Transverse colon (tissue), 4 donors: ENCODE data around the gene SPATA13. TPM values are rescaled to one million over a fixed set of nuclear protein-coding genes. Genes with fewer than 3 reads are reported as not detected.

Source experiments
- DNase-seq: peaks from one replicate; pipeline ENCODE4 v3.0.0-alpha.2; 2019
- H3K27ac ChIP-seq, 4 donors: fragments of 200-600 bp; sonication (generic); 2 replicates each; pipeline ENCODE4 v1.5.1; 2016 to 2018; ENCODE audit warnings: inconsistent platforms in 4 of 4
- H3K27me3 ChIP-seq: fragments of 200-600 bp; sonication (generic); 2 replicates; pipeline ENCODE4 v1.5.1; 2017; ENCODE audit warnings: inconsistent platforms
- H3K36me3 ChIP-seq, 4 donors: fragments of 200-600 bp; sonication (generic); 2 replicates each; pipeline ENCODE4 v1.5.1; 2017 to 2019; ENCODE audit warnings: inconsistent platforms in 4 of 4
- H3K4me1 ChIP-seq, 4 donors: fragments of 200-600 bp; sonication (generic); 2 replicates each; pipeline ENCODE4 v1.5.1; 2017 to 2020; ENCODE audit warnings: inconsistent platforms in 4 of 4
- H3K4me3 ChIP-seq, 4 donors: fragments of 200-600 bp; sonication (generic); 1 replicate in 1 of 4; 2 replicates in 3 of 4; pipeline versions ENCODE4 v1.5.1 to v1.6.1; 2017 to 2019; ENCODE audit warnings: inconsistent platforms in 4 of 4
- H3K9me3 ChIP-seq, 2 donors: fragments of 200-600 bp; sonication (generic); 2 replicates each; pipeline ENCODE4 v1.5.1; 2017 to 2019; ENCODE audit warnings: inconsistent platforms in 2 of 2
- EP300 ChIP-seq: sonication (generic); formaldehyde crosslinking; IDR thresholded peaks from one replicate; pipeline ENCODE4 v1.6.1; 2017; ENCODE audit warnings: antibody characterized with exemption, low read depth
- POLR2A ChIP-seq: fragments of 450-650 bp; IDR thresholded peaks from one replicate; pipeline ENCODE4 v1.6.1; 2016; ENCODE audit warnings: antibody characterized with exemption, mild to moderate bottlenecking, moderate library complexity
- POLR2AphosphoS5 ChIP-seq, 3 donors: sonication (generic); formaldehyde crosslinking; IDR thresholded peaks; one replicate each; pipeline ENCODE4 v1.6.1; 2016; ENCODE audit warnings: antibody characterized with exemption in 3 of 3
- WGBS, 2 donors: methylation state at CpG; one replicate each; pipeline ENCODE4 v1.1.5; 2018; ENCODE audit warnings: low coverage in 1 of 2; 5-methylcytosine and 5-hydroxymethylcytosine counted together
- in situ Hi-C, 4 donors: fragments of 200-750 bp; cut with MboI; loops; one replicate each; pipeline versions ENCODE4 v1.15.0 to v1.15.1; 2017; ENCODE audit warnings: low sequenced_read_pairs in 3 of 4, low pct_ligation_motif_present in 1 of 4, low pct_unique_long_range_greater_than_20kb in 1 of 4
- intact Hi-C: fragments of 100-400 bp; cut with DNase I; formaldehyde crosslinking; loops from one replicate; pipeline ENCODE4 v1.15.1; 2023; ENCODE audit warnings: low total_unique reads
- total RNA-seq, 4 donors: library from RNA; depleted of rRNA; stranded (reverse); fragments of >200 nt; gene quantifications; one replicate each; pipeline ENCODE4 v1.1.0, GENCODE V29; 2016
- TF ChIP-seq, protein P1 (sequence below), 5 experiments: fragments of 200-600 bp in 3 of 5; fragments of 450-650 bp in 2 of 5; sonication (generic) in 3 of 5; IDR thresholded peaks; 1 replicate in 2 of 5; 2 replicates in 3 of 5; pipeline ENCODE4 v1.5.1; 2016 to 2017; ENCODE audit warnings: antibody characterized with exemption in 5 of 5, inconsistent platforms in 3 of 5, mild to moderate bottlenecking in 2 of 5, moderate library complexity in 1 of 5

The SPATA13 gene
- total RNA-seq, 4 donors from 2014 or later, result 85.1 to 612 (median 228) TPM

DNA sequence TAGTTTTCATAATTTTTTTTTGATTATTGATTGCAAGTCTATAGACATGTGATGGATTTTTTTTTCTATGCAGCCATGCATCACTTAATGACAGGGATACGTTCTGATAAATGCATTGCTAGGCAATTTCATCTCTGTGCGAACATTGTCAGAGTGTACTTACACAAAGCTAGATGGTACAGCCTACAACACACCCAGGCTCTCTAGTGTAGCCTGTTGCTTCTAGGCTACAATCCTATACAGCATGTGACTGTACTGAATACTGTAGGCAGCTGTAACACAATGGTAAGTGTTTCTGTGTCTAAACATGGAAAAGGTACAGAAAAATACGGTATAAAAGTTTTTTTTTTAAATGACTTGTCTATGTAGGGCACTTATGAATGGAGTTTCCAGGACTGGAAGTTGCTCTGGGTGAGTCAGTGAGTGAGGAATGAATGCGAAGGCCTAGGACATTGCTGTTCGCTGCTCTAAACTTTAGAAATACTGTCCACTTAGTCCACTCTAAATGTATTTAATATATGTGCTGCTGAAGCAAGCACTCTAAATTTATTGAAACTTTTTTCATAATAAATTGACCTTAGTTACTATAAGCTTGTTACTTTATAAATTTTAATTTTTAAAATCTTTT, 20.3 kb downstream of the SPATA13 start:
- intact Hi-C loops (no loop called here), in situ Hi-C loops (no loop called here)
- Histone ChIP-seq H3K4me1 (peaks cover 9 to 60% (median 30%) of the 10 kb centered on the region in 4 donors), H3K27me3 (no peaks in the 10 kb centered on the region), H3K9me3 (no peaks in the 10 kb centered on the region), H3K27ac (peak overlapping the region in 2 of 4 donors; percentile 46 to 85), H3K36me3 (no peaks in the 10 kb centered on the region), H3K4me3 (no peak overlapping the region)
- TF ChIP-seq POLR2A (no peak), EP300 (no peak), POLR2AphosphoS5 (IDR thresholded peaks at IDR 0.05) (no peak)
- TF ChIP-seq, protein P1, sequence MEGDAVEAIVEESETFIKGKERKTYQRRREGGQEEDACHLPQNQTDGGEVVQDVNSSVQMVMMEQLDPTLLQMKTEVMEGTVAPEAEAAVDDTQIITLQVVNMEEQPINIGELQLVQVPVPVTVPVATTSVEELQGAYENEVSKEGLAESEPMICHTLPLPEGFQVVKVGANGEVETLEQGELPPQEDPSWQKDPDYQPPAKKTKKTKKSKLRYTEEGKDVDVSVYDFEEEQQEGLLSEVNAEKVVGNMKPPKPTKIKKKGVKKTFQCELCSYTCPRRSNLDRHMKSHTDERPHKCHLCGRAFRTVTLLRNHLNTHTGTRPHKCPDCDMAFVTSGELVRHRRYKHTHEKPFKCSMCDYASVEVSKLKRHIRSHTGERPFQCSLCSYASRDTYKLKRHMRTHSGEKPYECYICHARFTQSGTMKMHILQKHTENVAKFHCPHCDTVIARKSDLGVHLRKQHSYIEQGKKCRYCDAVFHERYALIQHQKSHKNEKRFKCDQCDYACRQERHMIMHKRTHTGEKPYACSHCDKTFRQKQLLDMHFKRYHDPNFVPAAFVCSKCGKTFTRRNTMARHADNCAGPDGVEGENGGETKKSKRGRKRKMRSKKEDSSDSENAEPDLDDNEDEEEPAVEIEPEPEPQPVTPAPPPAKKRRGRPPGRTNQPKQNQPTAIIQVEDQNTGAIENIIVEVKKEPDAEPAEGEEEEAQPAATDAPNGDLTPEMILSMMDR (IDR thresholded peaks at IDR 0.05), result no peak
- 69 to 83% methylated on average over 5 of the region's 5 CpGs for WGBS, 2 donors
- no peak for DNase-seq

DNA sequence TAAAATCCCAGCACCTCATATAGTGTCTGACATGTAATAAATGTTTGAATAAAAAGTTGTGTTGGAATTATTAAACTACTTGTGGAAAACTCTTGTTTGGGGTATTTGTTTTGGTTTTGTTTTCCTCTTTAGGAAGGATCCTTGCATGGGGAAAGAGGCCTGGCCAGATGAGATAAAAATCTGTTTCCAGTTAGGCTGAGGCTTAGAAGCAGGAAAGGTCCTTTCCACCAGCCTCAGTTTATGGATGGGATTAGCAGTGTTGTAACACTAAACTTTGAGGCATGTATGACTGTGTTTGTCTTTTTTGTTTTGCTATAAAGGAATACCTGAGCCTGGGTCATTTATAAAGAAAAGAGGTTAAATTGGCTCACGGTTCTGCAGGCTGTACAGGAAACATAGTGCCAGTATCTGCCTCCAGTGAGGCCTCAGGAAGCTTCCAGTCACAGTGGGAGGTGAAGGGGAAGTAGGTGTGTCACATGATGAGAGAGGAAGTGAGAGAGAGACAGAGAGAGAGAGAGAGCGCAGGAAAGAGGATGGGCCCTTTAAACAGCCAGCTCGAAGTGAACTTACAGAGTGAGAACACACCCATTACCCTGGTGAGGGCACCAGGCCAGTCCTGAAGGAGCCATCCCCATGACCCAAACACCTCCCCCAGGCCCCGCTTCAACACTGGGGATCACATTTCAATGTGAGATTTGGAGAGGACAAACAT, 21.6 kb downstream of the SPATA13 start:
- 39 to 48% methylated on average over 3 to 4 of the region's 4 CpGs for WGBS, 2 donors
- Histone ChIP-seq H3K36me3 (no peaks in the 10 kb centered on the region), H3K4me3 (no peak overlapping the region), H3K27me3 (no peaks in the 10 kb centered on the region), H3K4me1 (peaks cover 6 to 57% (median 32%) of the 10 kb centered on the region in 4 donors), H3K27ac (peak overlapping the region; percentile 60 to 86 (median 80)), H3K9me3 (no peaks in the 10 kb centered on the region)
- intact Hi-C loops (no loop called here), in situ Hi-C loops (no loop called here)
- TF ChIP-seq POLR2AphosphoS5 (IDR thresholded peaks at IDR 0.05) (no peak), EP300 (no peak), POLR2A (no peak)
- DNase-seq, result no peak

DNA sequence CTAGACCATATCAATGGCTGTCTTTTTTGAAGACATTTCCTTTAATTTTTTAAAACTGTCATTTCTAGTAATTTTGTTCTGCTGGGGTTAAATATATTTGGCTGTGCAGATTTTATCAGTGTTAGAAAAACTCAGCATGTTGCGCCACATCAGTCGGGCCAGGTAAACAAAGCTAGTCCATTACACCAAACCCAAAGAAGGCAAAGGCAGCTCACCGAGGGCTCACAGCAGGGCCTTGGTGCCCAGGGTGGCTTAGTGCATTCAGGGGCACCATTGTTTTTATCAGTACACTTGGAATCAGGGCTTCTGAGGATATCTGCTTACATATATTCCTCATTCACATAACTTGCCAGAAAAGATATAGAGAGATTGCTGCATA, 22.2 kb downstream of the SPATA13 start:
- no peaks in the 10 kb centered on the region for H3K36me3 ChIP-seq
- intact Hi-C loops, result no loop called here
- TF ChIP-seq EP300, result no peak
- no peak for TF ChIP-seq POLR2AphosphoS5 (IDR thresholded peaks at IDR 0.05)
- no peak for TF ChIP-seq POLR2A
- TF ChIP-seq, protein P1 (IDR thresholded peaks at IDR 0.05), result no peak
- DNase-seq, result no peak
- H3K4me3 ChIP-seq, result no peak overlapping the region
- no peaks in the 10 kb centered on the region for H3K9me3 ChIP-seq
- H3K27ac ChIP-seq, result peak overlapping the region; percentile 60 to 86 (median 80)
- no peaks in the 10 kb centered on the region for H3K27me3 ChIP-seq
- WGBS, 2 donors, result 56 to 69% methylated on average over 3 of the region's 3 CpGs
- in situ Hi-C loops, result no loop called here
- peaks cover 6 to 58% (median 32%) of the 10 kb centered on the region in 4 donors for H3K4me1 ChIP-seq

DNA sequence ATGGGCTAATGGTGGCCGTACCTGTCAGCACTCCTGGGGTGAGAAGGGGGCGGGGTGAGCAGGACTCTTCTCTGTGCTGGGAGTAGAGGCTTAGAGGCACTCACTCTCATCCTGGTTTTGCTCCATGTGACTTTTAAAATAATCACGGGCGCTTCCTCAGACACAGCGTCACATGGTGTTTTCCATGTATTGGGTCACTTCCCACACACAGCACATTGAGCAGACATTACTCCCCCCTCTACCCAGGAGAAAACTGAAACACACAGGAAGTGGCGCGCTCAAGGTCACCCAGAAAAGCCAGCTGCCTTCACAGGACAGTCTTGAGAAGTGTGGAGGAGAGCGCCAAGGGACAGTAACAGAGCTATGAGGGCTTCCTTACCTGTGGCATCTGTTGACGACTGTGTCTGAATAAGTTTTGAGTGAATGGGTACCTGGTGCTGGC, 23.2 kb downstream of the SPATA13 start:
- 63% methylated on average over 9 of the region's 9 CpGs; no CpG with 5 or more reads in 1 of the 2 donors for WGBS, 2 donors
- H3K4me1 ChIP-seq, result peaks cover 6 to 58% (median 32%) of the 10 kb centered on the region in 4 donors
- intact Hi-C loops (no loop called here), in situ Hi-C loops (no loop called here)
- TF ChIP-seq POLR2AphosphoS5 (IDR thresholded peaks at IDR 0.05), result peak in 1 of 3 donors; percentile 8
- no peak for TF ChIP-seq EP300
- DNase-seq, result peak; percentile 43
- no peaks in the 10 kb centered on the region for H3K9me3 ChIP-seq
- H3K27ac ChIP-seq, result peak overlapping the region; percentile 71 to 86 (median 80)
- peak overlapping the region in 1 of 4 donors; percentile 27 for H3K4me3 ChIP-seq
- no peaks in the 10 kb centered on the region for H3K36me3 ChIP-seq
- H3K27me3 ChIP-seq, result no peaks in the 10 kb centered on the region

DNA sequence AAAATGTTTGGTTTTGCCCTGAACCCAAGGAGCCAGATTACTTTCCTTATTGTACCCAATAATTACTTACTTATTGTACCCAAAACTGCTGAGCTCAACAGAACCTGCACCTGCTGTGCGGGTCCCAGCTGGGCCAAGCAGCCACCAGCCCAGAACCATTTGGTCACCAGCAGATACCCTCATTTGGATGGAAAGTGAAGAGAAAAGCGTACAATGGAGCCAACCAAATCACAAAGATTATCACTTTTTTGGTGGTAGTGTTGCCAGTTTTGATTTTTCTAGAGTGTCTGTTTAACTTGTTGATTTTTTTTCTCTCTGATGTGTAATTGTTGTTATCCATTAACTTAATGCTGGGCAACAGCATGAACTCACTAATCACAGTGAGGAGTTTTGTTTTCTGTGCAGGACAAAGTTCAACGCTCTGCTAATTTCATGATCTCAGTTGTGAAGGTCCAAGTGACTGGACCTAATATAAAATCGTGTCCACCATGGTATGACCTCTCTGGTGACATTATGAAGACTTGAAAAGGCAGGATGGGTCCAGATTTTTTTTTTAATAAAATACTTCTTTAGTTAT, 23.8 kb downstream of the SPATA13 start:
- peak overlapping the region in 1 of 4 donors; percentile 27 for H3K4me3 ChIP-seq
- WGBS, 2 donors, result 48 to 53% methylated on average over 4 of the region's 4 CpGs
- peak overlapping the region; percentile 71 to 86 (median 80) for H3K27ac ChIP-seq
- no peaks in the 10 kb centered on the region for H3K36me3 ChIP-seq
- H3K9me3 ChIP-seq, result no peaks in the 10 kb centered on the region
- TF ChIP-seq POLR2AphosphoS5 (IDR thresholded peaks at IDR 0.05) (peak in 1 of 3 donors; percentile 37), EP300 (no peak)
- H3K4me1 ChIP-seq, result peaks cover 6 to 58% (median 32%) of the 10 kb centered on the region in 4 donors
- intact Hi-C loops (no loop called here), in situ Hi-C loops (no loop called here)
- no peak for DNase-seq
- no peaks in the 10 kb centered on the region for H3K27me3 ChIP-seq
